Mesendoderm (in vitro differentiated cells): ENCODE data around the gene ARL6IP4.

Experiments used
- DNase-seq: peaks from one replicate; pipeline ENCODE4 v3.0.0; 2013
- H2AK5ac ChIP-seq: 2 replicates; pipeline ENCODE4 v1.6.1; 2013; ENCODE audit warnings: low read length, inconsistent platforms
- H2BK120ac ChIP-seq: 2 replicates; pipeline ENCODE4 v1.6.1; 2013; ENCODE audit warnings: low read depth, mild to moderate bottlenecking, low read length, moderate library complexity, mixed read lengths
- H2BK15ac ChIP-seq: replicated peaks from 2 replicates; pipeline ENCODE4 v1.6.1; 2013; ENCODE audit warnings: low read depth, mild to moderate bottlenecking, moderate library complexity
- H2BK5ac ChIP-seq: 2 replicates; pipeline ENCODE4 v1.6.1; 2013; ENCODE audit warnings: low read length, inconsistent platforms
- H3K18ac ChIP-seq: 2 replicates; pipeline ENCODE4 v1.6.1; 2013; ENCODE audit warnings: mild to moderate bottlenecking, low read length, mixed read lengths
- H3K23ac ChIP-seq: one replicate; pipeline ENCODE4 v1.6.1; 2013; ENCODE audit warnings: low read length
- H3K27ac ChIP-seq: 2 replicates; pipeline ENCODE4 v1.5.1; 2013; ENCODE audit warnings: low read depth, mild to moderate bottlenecking, inconsistent platforms, low read length, moderate library complexity
- H3K27me3 ChIP-seq: 2 replicates; pipeline ENCODE4 v1.6.1; 2013; ENCODE audit warnings: low read length, control low read depth, mild to moderate bottlenecking, inconsistent platforms; ENCODE audit not compliant: insufficient read depth, poor library complexity
- H3K36me3 ChIP-seq: 2 replicates; pipeline ENCODE4 v1.6.1; 2013; ENCODE audit warnings: low read length, inconsistent platforms; ENCODE audit not compliant: control insufficient read depth, insufficient read depth
- H3K4ac ChIP-seq: one replicate; pipeline ENCODE4 v1.6.1; 2013; ENCODE audit warnings: low read depth, mild to moderate bottlenecking, low read length, moderate library complexity
- H3K4me1 ChIP-seq: 2 replicates; pipeline ENCODE4 v1.6.1; 2013; ENCODE audit warnings: low read depth, low read length, inconsistent platforms; ENCODE audit not compliant: control insufficient read depth
- H3K4me2 ChIP-seq: 2 replicates; pipeline ENCODE4 v1.6.1; 2013; ENCODE audit warnings: low read length
- H3K4me3 ChIP-seq: 2 replicates; pipeline ENCODE4 v1.5.1; 2013; ENCODE audit warnings: mild to moderate bottlenecking, low read length
- H3K56ac ChIP-seq: one replicate; pipeline ENCODE4 v1.6.1; 2013; ENCODE audit warnings: low read length
- H3K79me1 ChIP-seq: 2 replicates; pipeline ENCODE4 v1.6.1; 2013; ENCODE audit warnings: low read length, inconsistent platforms
- H3K79me2 ChIP-seq: 2 replicates; pipeline ENCODE4 v1.6.1; 2013; ENCODE audit warnings: mild to moderate bottlenecking, low read length; ENCODE audit not compliant: control insufficient read depth, insufficient read depth
- H3K9ac ChIP-seq: 2 replicates; pipeline ENCODE4 v1.6.1; 2013; ENCODE audit warnings: low read length, inconsistent platforms
- H4K5ac ChIP-seq: one replicate; pipeline ENCODE4 v1.6.1; 2013; ENCODE audit warnings: low read length
- H4K8ac ChIP-seq: one replicate; pipeline ENCODE4 v1.6.1; 2013; ENCODE audit warnings: low read depth, mild to moderate bottlenecking, control low read depth, low read length, moderate library complexity
- WGBS: extraction: QIAGEN DNeasy Blood & Tissue Kit; methylation state at CpG from one replicate; pipeline ENCODE4 v1.1.7; 2013; ENCODE audit warnings: low lambda C conversion rate, missing lambda C conversion rate; ENCODE audit not compliant: insufficient coverage; ENCODE audit errors: extremely low coverage; 5-methylcytosine and 5-hydroxymethylcytosine counted together

The ARL6IP4 gene

DNA sequence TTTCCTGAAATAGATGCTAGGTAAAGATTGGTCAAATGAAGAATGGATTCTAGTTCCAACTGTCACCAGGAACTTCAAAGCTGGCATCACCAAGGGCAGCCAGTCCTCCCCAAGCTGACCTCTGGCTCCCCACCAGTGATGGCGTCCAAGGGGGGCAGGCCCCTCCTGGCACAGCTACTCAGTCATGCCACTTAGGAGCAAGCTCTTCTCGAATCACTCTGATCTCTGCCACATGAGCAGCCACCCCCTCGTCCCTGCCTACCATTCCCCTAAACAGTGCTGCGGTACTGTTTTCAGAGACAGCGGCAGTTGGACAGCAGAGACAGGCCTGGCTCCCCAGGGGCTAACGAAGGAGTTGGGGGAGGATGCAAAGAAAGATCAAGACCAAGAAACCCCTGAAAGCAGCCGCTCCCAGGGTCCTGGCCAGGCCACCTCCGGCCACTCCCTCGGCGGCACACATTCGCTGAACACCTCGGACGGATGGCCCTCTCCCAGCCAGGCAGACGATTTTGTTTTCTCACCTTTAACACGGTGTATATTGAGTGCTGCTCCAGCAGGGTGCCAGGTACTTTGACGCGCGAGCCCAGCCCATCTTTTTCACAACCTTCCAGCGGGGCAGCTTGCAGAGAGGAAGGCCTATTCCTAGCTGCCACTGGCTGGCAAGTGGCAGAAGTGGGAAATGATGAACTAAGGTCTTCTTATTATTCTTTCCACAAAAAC is 47.4 kb downstream of the ARL6IP4 start:
- no peaks in the 10 kb centered on the region for H3K79me1 ChIP-seq
- WGBS: no CpG with 5 or more reads among the region's 19 CpGs
- no peak overlapping the region for H4K8ac ChIP-seq
- H2BK15ac ChIP-seq: no peak overlapping the region
- H2AK5ac ChIP-seq: no peak overlapping the region
- no peak overlapping the region for H3K23ac ChIP-seq
- no peaks in the 10 kb centered on the region for H3K27me3 ChIP-seq
- H3K4me3 ChIP-seq: no peak overlapping the region
- no peak overlapping the region for H3K4ac ChIP-seq
- H3K36me3 ChIP-seq: no peaks in the 10 kb centered on the region
- no peak overlapping the region for H3K56ac ChIP-seq
- no peak overlapping the region for H3K9ac ChIP-seq
- H4K5ac ChIP-seq: no peak overlapping the region
- no peaks in the 10 kb centered on the region for H3K4me1 ChIP-seq
- no peak overlapping the region for H2BK120ac ChIP-seq
- no peaks in the 10 kb centered on the region for H3K79me2 ChIP-seq
- H3K27ac ChIP-seq: no peak overlapping the region
- no peak for DNase-seq
- H2BK5ac ChIP-seq: no peak overlapping the region
- H3K18ac ChIP-seq: no peak overlapping the region
- H3K4me2 ChIP-seq: no peak overlapping the region

DNA sequence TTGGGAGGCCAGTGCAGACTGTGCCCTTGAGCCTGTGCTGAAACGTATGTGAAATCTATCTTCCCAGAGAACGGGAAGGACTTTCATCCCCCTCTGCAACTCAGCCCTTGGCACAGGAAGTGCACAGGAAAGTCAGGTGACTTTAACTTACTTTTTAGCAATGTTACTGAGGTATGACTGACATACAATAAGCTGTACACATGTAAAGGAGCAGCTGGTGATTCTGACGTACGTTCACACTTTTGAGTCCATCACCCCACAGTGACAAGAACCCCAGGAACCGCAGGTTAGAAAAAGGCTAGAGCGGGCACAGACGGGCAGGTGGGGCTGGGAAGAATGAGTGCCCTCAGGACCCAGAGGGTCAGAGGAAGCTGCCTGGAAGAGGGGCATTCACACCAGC is 48.0 kb downstream of the ARL6IP4 start:
- H3K36me3 ChIP-seq: no peaks in the 10 kb centered on the region
- H3K4ac ChIP-seq: no peak overlapping the region
- WGBS: no CpG with 5 or more reads among the region's 7 CpGs
- no peak overlapping the region for H2BK120ac ChIP-seq
- H4K5ac ChIP-seq: no peak overlapping the region
- no peak overlapping the region for H2AK5ac ChIP-seq
- DNase-seq: no peak
- no peaks in the 10 kb centered on the region for H3K27me3 ChIP-seq
- no peaks in the 10 kb centered on the region for H3K79me1 ChIP-seq
- no peak overlapping the region for H3K18ac ChIP-seq
- H3K4me1 ChIP-seq: no peaks in the 10 kb centered on the region
- H3K4me3 ChIP-seq: no peak overlapping the region
- no peak overlapping the region for H3K27ac ChIP-seq
- no peak overlapping the region for H3K4me2 ChIP-seq
- no peak overlapping the region for H4K8ac ChIP-seq
- H3K9ac ChIP-seq: no peak overlapping the region
- no peak overlapping the region for H2BK15ac ChIP-seq
- no peak overlapping the region for H2BK5ac ChIP-seq
- H3K23ac ChIP-seq: no peak overlapping the region
- no peaks in the 10 kb centered on the region for H3K79me2 ChIP-seq
- H3K56ac ChIP-seq: no peak overlapping the region

DNA sequence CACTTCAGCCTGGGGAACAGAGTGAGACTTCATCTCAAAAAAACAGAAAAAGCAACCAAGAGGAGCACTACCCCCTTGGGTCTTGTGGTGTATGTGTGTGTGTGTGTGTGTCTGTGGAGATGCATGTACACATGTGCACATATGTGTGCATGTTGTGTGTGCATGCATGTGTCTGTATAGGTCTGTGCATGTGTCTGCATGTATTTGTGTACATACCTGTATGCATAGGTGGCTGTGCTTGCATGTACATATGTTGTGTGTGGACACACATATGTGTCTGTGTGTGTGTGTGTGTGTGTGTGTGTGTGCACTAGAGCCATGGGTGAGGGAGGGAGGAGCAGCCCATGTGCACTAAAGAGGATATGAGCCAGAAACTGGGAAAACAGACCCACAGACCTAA is 49.1 kb downstream of the ARL6IP4 start:
- no peak overlapping the region for H3K9ac ChIP-seq
- no peak overlapping the region for H3K4ac ChIP-seq
- no peak overlapping the region for H4K5ac ChIP-seq
- H4K8ac ChIP-seq: no peak overlapping the region
- H3K18ac ChIP-seq: no peak overlapping the region
- H3K79me1 ChIP-seq: no peaks in the 10 kb centered on the region
- no peak overlapping the region for H3K4me2 ChIP-seq
- no peak overlapping the region for H2BK120ac ChIP-seq
- no peaks in the 10 kb centered on the region for H3K79me2 ChIP-seq
- no peak overlapping the region for H2BK5ac ChIP-seq
- H3K4me1 ChIP-seq: no peaks in the 10 kb centered on the region
- no peak overlapping the region for H2AK5ac ChIP-seq
- no peak overlapping the region for H3K23ac ChIP-seq
- no peak for DNase-seq
- H3K56ac ChIP-seq: no peak overlapping the region
- H3K4me3 ChIP-seq: no peak overlapping the region
- no peak overlapping the region for H3K27ac ChIP-seq
- H3K27me3 ChIP-seq: no peaks in the 10 kb centered on the region
- no peak overlapping the region for H2BK15ac ChIP-seq
- no peaks in the 10 kb centered on the region for H3K36me3 ChIP-seq

DNA sequence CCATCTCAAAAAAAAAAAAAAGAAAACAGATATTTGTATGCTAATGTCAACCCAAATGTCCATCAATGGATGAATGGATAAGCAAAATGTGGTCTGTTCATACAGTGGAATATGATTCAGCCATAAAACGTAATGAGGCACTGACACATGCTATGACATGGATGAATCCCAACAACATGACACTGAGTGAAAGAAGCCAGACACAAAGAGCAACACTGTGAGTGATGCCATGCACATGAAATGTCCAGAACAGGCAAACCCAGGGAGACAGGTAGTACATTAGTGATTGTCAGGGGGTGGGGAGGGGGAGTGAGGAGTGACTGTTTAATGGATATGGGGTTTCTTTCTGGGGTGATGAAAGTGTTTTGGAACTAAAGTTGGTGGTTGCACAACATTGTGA is 50.2 kb downstream of the ARL6IP4 start:
- H4K8ac ChIP-seq: no peak overlapping the region
- DNase-seq: no peak
- no peak overlapping the region for H3K27ac ChIP-seq
- no peaks in the 10 kb centered on the region for H3K36me3 ChIP-seq
- H3K4me3 ChIP-seq: no peak overlapping the region
- H3K79me2 ChIP-seq: no peaks in the 10 kb centered on the region
- H3K27me3 ChIP-seq: no peaks in the 10 kb centered on the region
- H2BK120ac ChIP-seq: no peak overlapping the region
- no peak overlapping the region for H3K4me2 ChIP-seq
- H3K18ac ChIP-seq: no peak overlapping the region
- no peaks in the 10 kb centered on the region for H3K79me1 ChIP-seq
- WGBS: no CpG with 5 or more reads among the region's 1 CpG
- no peak overlapping the region for H4K5ac ChIP-seq
- no peak overlapping the region for H2BK5ac ChIP-seq
- no peak overlapping the region for H3K56ac ChIP-seq
- no peaks in the 10 kb centered on the region for H3K4me1 ChIP-seq
- H3K9ac ChIP-seq: no peak overlapping the region
- no peak overlapping the region for H3K4ac ChIP-seq
- H2AK5ac ChIP-seq: no peak overlapping the region
- H2BK15ac ChIP-seq: no peak overlapping the region
- H3K23ac ChIP-seq: no peak overlapping the region

DNA sequence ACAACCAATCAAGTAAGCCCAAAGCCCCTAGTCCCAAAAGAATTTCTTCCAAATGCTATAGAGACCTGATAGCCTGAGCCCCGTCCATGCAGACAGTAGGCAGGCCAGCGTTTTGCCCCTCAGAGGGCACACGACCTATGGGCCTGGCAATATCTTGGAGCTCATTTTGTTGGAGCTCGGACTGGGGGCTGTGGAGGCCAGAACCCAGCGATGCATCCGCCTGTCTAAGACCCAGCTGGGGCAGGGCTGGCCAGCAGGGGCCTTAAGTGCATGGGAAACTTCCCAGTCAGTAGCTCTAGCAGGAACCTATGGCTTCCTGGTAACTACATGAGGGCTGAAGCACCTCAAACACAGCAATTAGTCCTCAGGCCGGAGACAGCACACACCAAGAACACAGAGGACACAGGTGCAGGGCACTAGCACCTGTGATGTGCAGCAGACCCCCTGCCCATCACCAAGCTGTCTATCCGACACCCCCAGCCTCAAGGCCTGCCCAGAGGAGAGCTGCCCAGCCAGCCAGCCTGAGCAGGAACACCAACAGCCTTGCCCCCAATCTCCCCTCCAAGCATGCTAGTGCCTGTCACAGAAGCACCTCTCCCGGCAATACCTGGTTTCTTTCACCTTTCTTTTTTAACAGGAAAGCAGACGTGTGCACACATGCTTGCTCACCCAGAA is 50.8 kb downstream of the ARL6IP4 start:
- no peak overlapping the region for H4K8ac ChIP-seq
- H3K27me3 ChIP-seq: no peaks in the 10 kb centered on the region
- H2BK5ac ChIP-seq: no peak overlapping the region
- H3K18ac ChIP-seq: no peak overlapping the region
- no CpG with 5 or more reads among the region's 10 CpGs for WGBS
- H3K79me2 ChIP-seq: no peaks in the 10 kb centered on the region
- no peak overlapping the region for H3K27ac ChIP-seq
- no peak overlapping the region for H3K4me2 ChIP-seq
- no peak overlapping the region for H4K5ac ChIP-seq
- no peaks in the 10 kb centered on the region for H3K4me1 ChIP-seq
- H3K79me1 ChIP-seq: no peaks in the 10 kb centered on the region
- H2BK15ac ChIP-seq: no peak overlapping the region
- no peak overlapping the region for H3K4ac ChIP-seq
- H2BK120ac ChIP-seq: no peak overlapping the region
- H3K56ac ChIP-seq: no peak overlapping the region
- no peaks in the 10 kb centered on the region for H3K36me3 ChIP-seq
- H2AK5ac ChIP-seq: no peak overlapping the region
- H3K4me3 ChIP-seq: no peak overlapping the region
- no peak overlapping the region for H3K9ac ChIP-seq
- no peak overlapping the region for H3K23ac ChIP-seq
- DNase-seq: no peak
